H9 (cell line): ENCODE results near the gene EHMT2. TPM values are rescaled to one million over a fixed set of nuclear protein-coding genes. Genes with fewer than 3 reads are reported as not detected.

ENCODE experiments used
- DNase-seq: peaks from one replicate; pipeline ENCODE4 v3.0.0-alpha.2; 2017
- H2AFZ ChIP-seq: one replicate; pipeline ENCODE4 v1.6.1; 2013; ENCODE audit warnings: mild to moderate bottlenecking, low read length, control low read depth, moderate library complexity
- H2AK5ac ChIP-seq: 2 replicates; pipeline ENCODE4 v1.6.1; 2013; ENCODE audit warnings: low read length, control low read depth, mixed read lengths; ENCODE audit not compliant: insufficient read length
- H2BK120ac ChIP-seq: one replicate; pipeline ENCODE4 v1.6.1; 2013; ENCODE audit warnings: low read depth, mild to moderate bottlenecking, low read length, control low read depth, inconsistent platforms; ENCODE audit not compliant: poor library complexity, severe bottlenecking
- H2BK12ac ChIP-seq: 2 replicates; pipeline ENCODE4 v1.6.1; 2013; ENCODE audit warnings: low read length, control low read depth, mixed read lengths, low read depth; ENCODE audit not compliant: insufficient read length
- H2BK15ac ChIP-seq: 2 replicates; pipeline ENCODE4 v1.6.1; 2013; ENCODE audit warnings: low read depth, low read length, control low read depth
- H2BK20ac ChIP-seq: one replicate; pipeline ENCODE4 v1.6.1; 2013; ENCODE audit warnings: low read depth, mild to moderate bottlenecking, low read length, control low read depth, inconsistent platforms; ENCODE audit not compliant: poor library complexity, severe bottlenecking
- H2BK5ac ChIP-seq: 2 replicates; pipeline ENCODE4 v1.6.1; 2013; ENCODE audit warnings: low read length, control low read depth, mixed read lengths; ENCODE audit not compliant: insufficient read length
- H3K14ac ChIP-seq: 2 replicates; pipeline ENCODE4 v1.6.1; 2013; ENCODE audit warnings: low read length, control low read depth; ENCODE audit not compliant: insufficient read depth
- H3K18ac ChIP-seq: 2 replicates; pipeline ENCODE4 v1.6.1; 2013; ENCODE audit warnings: low read depth, mild to moderate bottlenecking, mixed read lengths, low read length, control low read depth; ENCODE audit not compliant: insufficient read length
- H3K23ac ChIP-seq: 2 replicates; pipeline ENCODE4 v1.6.1; 2013; ENCODE audit warnings: low read length, control low read depth, mixed read lengths, low read depth; ENCODE audit not compliant: insufficient read length
- H3K23me2 ChIP-seq: 2 replicates; pipeline ENCODE4 v1.6.1; 2013; ENCODE audit warnings: low read depth, mild to moderate bottlenecking, mixed read lengths, low read length, control low read depth; ENCODE audit not compliant: insufficient read length, poor library complexity, severe bottlenecking
- H3K27ac ChIP-seq: 2 replicates; pipeline ENCODE4 v1.5.1; 2013; ENCODE audit warnings: low read length, control low read depth, mixed read lengths, low read depth; ENCODE audit not compliant: insufficient read length
- H3K27me3 ChIP-seq: 2 replicates; pipeline ENCODE4 v1.6.1; 2013; ENCODE audit warnings: low read length, control low read depth, inconsistent platforms; ENCODE audit not compliant: insufficient read depth
- H3K4ac ChIP-seq: 2 replicates; pipeline ENCODE4 v1.6.1; 2013; ENCODE audit warnings: low read depth, mild to moderate bottlenecking, control low read depth, inconsistent platforms, low read length, moderate library complexity
- H3K4me1 ChIP-seq: 2 replicates; pipeline ENCODE4 v1.6.1; 2013; ENCODE audit warnings: low read length, control low read depth, inconsistent platforms; ENCODE audit not compliant: insufficient read depth
- H3K4me2 ChIP-seq: 2 replicates; pipeline ENCODE4 v1.6.1; 2013; ENCODE audit warnings: low read length, control low read depth, mixed read lengths; ENCODE audit not compliant: insufficient read length, insufficient read depth
- H3K56ac ChIP-seq: 2 replicates; pipeline ENCODE4 v1.6.1; 2013; ENCODE audit warnings: low read depth, mild to moderate bottlenecking, mixed read lengths, low read length, control low read depth; ENCODE audit not compliant: insufficient read length
- H3K79me1 ChIP-seq: 2 replicates; pipeline ENCODE4 v1.6.1; 2013; ENCODE audit warnings: low read depth, mild to moderate bottlenecking, moderate library complexity, low read length, control low read depth, inconsistent platforms; ENCODE audit not compliant: insufficient read depth, poor library complexity, severe bottlenecking
- H3K79me2 ChIP-seq: 2 replicates; pipeline ENCODE4 v1.6.1; 2013; ENCODE audit warnings: low read length, control low read depth, inconsistent platforms; ENCODE audit not compliant: insufficient read depth
- H3K9ac ChIP-seq: 2 replicates; pipeline ENCODE4 v1.6.1; 2013; ENCODE audit warnings: low read length, control low read depth, mixed read lengths; ENCODE audit not compliant: insufficient read length; ENCODE audit errors: extremely low read depth
- H3K9me3 ChIP-seq: one replicate; pipeline ENCODE4 v1.6.1; 2013; ENCODE audit warnings: low read depth, low read length, inconsistent platforms; ENCODE audit not compliant: control insufficient read depth
- H3T11ph ChIP-seq: one replicate; pipeline ENCODE4 v1.6.1; 2013; ENCODE audit warnings: mild to moderate bottlenecking, low read length, control low read depth, inconsistent platforms
- H4K20me1 ChIP-seq: one replicate; pipeline ENCODE4 v1.6.1; 2013; ENCODE audit not compliant: control insufficient read depth, insufficient read length, insufficient read depth
- H4K5ac ChIP-seq: 2 replicates; pipeline ENCODE4 v1.6.1; 2013; ENCODE audit warnings: low read depth, mild to moderate bottlenecking, mixed read lengths, low read length, control low read depth; ENCODE audit not compliant: insufficient read length
- H4K8ac ChIP-seq: replicated peaks from 2 replicates; pipeline ENCODE4 v1.6.1; 2013; ENCODE audit warnings: low read length, control low read depth, mixed read lengths, low read depth; ENCODE audit not compliant: insufficient read length
- H4K91ac ChIP-seq: 2 replicates; pipeline ENCODE4 v1.6.1; 2013; ENCODE audit warnings: low read depth, mild to moderate bottlenecking, moderate library complexity, mixed read lengths, low read length, control low read depth; ENCODE audit not compliant: insufficient read length
- H3K27ac Mint-ChIP-seq, 3 experiments: 2 replicates in 2 of 3; 3 replicates in 1 of 3; pipeline ENCODE4 v1.8.0; 2020 to 2021; ENCODE audit warnings: mixed read lengths in 3 of 3, mild to moderate bottlenecking in 1 of 3, moderate library complexity in 1 of 3
- H3K27me3 Mint-ChIP-seq: 2 replicates; pipeline ENCODE4 v1.8.0; 2021; ENCODE audit warnings: low read depth, mild to moderate bottlenecking, moderate library complexity, mixed read lengths
- H3K36me3 Mint-ChIP-seq, 3 experiments: 2 replicates in 2 of 3; 3 replicates in 1 of 3; pipeline ENCODE4 v1.8.0; 2020 to 2021; ENCODE audit warnings: low read depth in 3 of 3, mixed read lengths in 3 of 3; ENCODE audit not compliant: insufficient read depth in 1 of 3
- H3K4me1 Mint-ChIP-seq, 2 experiments: 2 replicates each; pipeline ENCODE4 v1.8.0; 2020; ENCODE audit warnings: mixed read lengths in 2 of 2
- H3K4me3 Mint-ChIP-seq, 2 experiments: 2 replicates in 1 of 2; 3 replicates in 1 of 2; pipeline ENCODE4 v1.8.0; 2020 to 2021; ENCODE audit warnings: mild to moderate bottlenecking in 2 of 2, mixed read lengths in 2 of 2, moderate library complexity in 1 of 2
- H3K9me3 Mint-ChIP-seq, 2 experiments: 2 replicates in 1 of 2; 3 replicates in 1 of 2; pipeline ENCODE4 v1.8.0; 2020; ENCODE audit warnings: mild to moderate bottlenecking in 2 of 2, mixed read lengths in 2 of 2, moderate library complexity in 1 of 2
- CTCF ChIP-seq: fragments of 200-600 bp; sonication (generic); conservative IDR thresholded peaks from 3 replicates; pipeline ENCODE4 v1.8.0; 2021; ENCODE audit warnings: antibody characterized with exemption, mild to moderate bottlenecking
- WGBS: extraction: QIAGEN DNeasy Blood & Tissue Kit; methylation state at CpG from one replicate; pipeline ENCODE4 v1.1.7; 2013; ENCODE audit warnings: missing lambda C conversion rate, low lambda C conversion rate, mixed read lengths; ENCODE audit not compliant: insufficient read length; ENCODE audit errors: extremely low coverage; 5-methylcytosine and 5-hydroxymethylcytosine counted together
- total RNA-seq: library from RNA; stranded (reverse); gene quantifications from 2 replicates; pipeline ENCODE4 v1.2.1, GENCODE V29; 2021

The EHMT2 gene
- total RNA-seq, 1 experiment from 2014 or later: 124 TPM

GRCh38 chr6:31851485-31851832 lies 46.0 kb downstream of the EHMT2 start:
- Histone ChIP-seq H3K23me2 (no peaks in the 10 kb centered on the region), H4K20me1 (no peaks in the 10 kb centered on the region), H2BK5ac (no peak overlapping the region), H4K91ac (no peak overlapping the region), H3K9ac (no peak overlapping the region), H2BK15ac (no peak overlapping the region), H3K79me2 (no peaks in the 10 kb centered on the region), H3K18ac (no peak overlapping the region), H3K4me2 (no peak overlapping the region), H3K9me3 (no peaks in the 10 kb centered on the region), H3K4ac (no peak overlapping the region), H2AK5ac (no peak overlapping the region), H3T11ph (no peak overlapping the region), H3K14ac (no peak overlapping the region), H2BK120ac (no peak overlapping the region), H4K5ac (no peak overlapping the region), H2AFZ (no peak overlapping the region), H4K8ac (no peak overlapping the region), H2BK12ac (no peak overlapping the region), H3K56ac (no peak overlapping the region), H3K23ac (no peak overlapping the region), H3K27me3 (no peaks in the 10 kb centered on the region), H3K27ac (no peak overlapping the region), H3K79me1 (no peaks in the 10 kb centered on the region), H3K4me1 (no peaks in the 10 kb centered on the region), H2BK20ac (no peak overlapping the region)
- TF ChIP-seq CTCF: no peak
- WGBS: no CpG with 5 or more reads among the region's 2 CpGs
- Mint-ChIP-seq H3K4me3 (no peak overlapping the region), H3K36me3 (peaks cover 11 to 12% (median 12%) of the 10 kb centered on the region in 3 experiments; a peak in 6 of 7 replicates), H3K27me3 (no peaks in the 10 kb centered on the region), H3K4me1 (0 out of 4 replicates have a peak, but pooled peaks cover 0 to 2% of the 10 kb centered on the region in 2 experiments), H3K9me3 (peaks cover 11 to 12% of the 10 kb centered on the region in 2 experiments), H3K27ac (no peak overlapping the region; a peak in 1 of 7 replicates)
- no peak for DNase-seq
